TTC549 (cell line): ENCODE measurements around the gene MYMK.

Source experiments
- FAIRE-seq: peaks from 2 replicates; lab custom pipeline; 2012; peaks lifted over from hg19 to GRCh38; lab: Jason Lieb, UNC

MYMK gene

DNA sequence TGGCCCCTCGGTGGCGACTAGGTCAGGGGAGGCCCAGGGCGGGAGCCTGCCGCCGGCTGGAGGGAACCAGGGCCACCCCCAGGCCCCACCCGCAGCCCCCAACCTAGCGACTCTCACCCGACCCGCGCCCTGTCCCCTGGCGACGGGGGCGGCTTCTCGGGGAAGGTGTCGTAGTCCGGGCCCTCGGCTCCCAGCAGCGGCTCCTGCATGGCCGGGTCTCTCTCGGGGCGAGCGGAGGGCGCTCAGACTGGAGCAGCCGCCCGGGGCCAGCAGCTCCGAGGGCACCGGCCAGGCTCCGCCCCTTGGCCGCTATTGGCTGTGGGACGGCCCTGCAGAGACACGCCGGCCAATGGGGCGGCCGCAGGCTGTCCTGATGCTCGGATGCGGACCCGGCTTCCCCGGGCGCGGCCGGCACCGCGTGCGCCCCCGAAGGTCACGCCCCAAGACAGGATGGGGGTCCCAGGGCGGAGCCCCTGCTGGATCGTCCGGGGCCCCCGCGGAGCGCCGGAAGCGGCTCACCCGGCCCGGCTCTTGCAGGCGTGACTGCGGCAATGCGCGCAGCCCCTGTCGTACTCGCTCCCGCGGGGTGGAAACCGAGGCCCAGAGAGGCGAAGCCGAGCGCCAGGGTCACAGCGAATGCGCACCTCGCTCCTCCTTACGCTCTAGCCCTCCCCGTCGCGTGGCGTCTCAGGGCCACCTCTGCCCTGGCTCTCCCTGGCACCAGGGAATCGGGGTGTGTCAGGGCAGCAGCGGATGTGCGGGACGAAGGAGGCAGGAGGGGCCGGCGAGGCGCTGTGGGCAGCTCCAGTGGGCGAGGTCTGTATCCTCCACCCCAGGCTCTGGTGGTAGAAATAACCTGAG is 45.7 kb downstream of the MYMK start, which contains the start of gene SLC2A6:
SLC2A6 (minus strand) TSS at position 249 of the 861 bp plus-strand sequence; CDS start at position 209, 40 bp downstream.
- FAIRE-seq, result no peak

DNA sequence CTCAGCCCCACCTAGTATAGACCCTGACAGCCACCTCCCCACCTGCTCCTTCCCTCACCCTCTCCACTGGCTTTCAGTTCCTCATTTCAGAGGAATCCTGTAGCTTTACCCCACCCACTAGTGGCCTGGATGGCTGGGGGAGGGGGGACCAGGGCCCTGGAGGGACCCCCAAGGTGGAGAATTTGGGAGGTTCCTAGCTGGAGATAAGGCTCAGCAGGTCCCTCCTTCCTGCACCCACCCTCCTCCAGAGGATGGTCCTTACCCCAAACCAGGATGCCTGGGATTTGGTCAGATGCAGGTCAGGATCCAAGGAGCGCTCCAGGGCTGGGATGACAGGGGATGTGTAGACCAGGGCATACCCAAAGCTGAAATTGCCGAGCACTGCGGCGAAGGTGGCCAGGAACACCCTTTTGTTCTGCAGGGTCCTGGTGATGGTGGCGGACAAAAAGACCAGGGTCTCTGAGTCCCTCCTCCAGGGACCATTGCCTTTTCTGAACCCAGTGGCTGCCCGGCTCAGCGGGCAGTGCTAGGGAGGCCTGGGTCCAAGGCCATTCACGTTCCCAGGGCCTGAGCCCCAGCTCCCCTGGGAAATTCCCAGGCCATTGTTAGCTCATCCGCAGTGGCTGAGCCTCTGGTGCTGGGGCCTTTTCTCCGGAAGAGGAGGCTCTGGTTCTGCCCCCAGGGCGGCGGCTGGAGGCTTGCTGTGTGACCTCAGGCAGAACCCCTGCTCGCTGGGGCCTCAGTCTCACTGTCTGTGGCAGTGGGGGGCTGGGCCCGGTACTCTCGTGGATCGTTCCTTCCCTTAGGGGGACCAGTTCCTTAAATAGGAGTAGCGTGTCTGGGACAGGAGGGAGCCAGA is 46.5 kb downstream of the MYMK start:
- FAIRE-seq, result no peak

DNA sequence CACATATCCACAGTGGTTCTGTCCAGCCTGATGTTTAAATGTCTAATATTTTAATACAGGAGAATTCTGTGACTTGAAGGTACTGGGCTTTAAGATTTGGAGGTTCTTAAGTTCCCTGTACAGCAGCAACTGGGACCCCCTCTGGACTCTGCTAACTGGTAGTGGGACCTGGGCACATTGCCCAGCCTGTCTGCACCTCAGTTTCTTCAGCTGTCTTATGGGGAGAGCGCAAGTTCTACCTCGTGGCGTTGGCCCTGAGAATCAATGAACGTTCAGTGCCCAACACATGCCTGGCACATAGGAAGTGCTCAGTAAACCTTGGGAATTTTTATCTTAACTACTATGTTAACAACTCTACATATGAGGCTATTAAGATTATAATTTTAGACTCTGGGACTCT is 47.3 kb downstream of the MYMK start:
- FAIRE-seq, result no peak

DNA sequence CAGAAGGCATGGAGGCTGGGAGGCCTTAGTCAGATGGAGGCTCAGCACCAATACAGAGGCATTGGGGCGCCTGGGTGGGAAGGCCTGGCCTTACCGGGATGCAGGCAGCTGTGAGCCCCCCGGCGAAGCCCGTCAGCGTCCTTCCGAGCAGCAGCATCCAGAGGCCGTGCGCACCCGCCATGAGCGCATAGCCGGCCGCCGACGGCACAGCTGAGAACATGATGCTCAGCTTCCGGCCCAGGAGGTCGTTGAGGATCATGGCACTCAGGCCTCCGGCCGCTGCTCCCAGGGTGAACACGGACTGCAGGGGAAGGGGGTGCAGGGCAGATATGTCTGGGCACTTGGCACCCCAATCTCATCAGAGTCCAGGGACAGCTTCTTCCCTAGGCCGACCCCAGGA is 47.8 kb downstream of the MYMK start:
- no peak for FAIRE-seq

DNA sequence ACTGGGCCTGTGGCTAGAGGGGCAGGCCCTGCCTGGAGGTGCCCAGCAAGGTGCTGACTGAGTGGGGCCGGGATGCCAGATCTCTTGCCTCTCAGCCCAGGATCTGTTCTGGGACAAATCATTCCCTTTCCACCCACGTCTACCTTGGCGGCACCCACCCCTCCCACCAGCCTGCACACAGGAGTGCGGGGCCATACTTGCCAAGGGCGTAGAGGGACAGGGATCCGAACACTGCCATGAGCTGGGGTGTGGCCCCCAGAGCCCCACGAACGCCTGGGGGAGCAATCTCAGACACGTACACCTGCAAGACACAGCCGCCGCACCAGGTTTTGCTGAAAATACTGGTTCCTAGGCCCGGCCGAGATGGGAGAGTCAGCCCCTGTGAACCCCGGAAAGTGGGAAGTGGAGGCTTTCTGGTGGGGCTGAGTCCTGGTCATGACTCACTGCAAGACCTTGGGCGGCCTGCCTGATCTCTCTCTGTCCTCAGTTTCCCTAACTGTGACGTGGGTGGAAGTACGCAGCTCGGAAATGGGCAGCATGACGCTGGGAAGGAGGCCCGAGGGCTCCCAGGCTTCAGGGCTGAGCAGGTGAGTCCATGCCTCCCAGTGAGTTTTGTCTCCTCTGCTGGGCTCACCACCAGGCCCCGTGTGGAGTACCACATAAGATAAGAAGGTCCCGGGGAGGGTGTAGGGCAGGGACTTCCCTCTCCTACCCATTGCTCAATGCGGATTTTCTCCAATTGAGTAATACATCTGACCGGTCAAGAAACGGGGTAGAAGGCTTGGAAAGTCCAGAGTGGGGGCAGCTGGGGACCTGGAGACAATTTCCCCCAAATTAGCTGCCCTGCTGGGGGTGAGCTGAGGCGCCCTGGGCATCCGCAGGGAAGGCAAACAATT is 48.5 kb downstream of the MYMK start:
- no peak for FAIRE-seq

DNA sequence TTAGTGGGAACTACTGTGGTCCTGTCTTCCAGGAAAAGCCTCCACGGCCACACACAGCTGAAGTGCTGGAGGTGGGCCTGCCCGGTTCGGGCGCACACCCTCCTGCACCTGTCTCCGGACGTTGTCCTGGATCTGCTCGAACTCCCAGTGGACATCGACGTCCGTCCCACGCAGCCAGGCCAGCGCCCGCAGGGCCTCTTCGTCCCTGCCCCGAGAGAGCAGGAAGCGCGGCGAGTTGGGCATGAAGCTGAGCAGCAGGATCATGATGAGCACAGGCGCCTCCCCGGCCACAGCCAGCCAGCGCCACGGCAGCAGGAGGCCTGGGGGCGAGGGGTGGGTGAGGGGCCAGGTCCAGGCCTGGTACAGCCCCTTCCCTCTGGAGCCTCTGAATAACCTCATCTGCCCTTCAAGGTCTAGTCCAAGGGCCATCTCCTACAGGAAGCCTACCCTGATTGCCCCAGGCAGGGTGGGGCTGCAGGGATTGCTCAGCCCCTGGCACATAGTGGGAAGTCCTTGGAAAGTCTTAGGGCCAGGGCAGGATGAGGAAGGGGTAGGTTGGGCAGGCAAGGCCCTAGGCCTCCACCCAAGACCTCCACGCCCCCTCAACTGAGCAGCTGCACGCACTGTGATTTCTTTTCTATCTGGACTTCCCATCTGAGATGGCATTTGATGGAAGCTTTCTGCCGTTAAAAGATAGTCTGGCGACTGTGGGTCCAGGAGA is 49.3 kb downstream of the MYMK start:
- no peak for FAIRE-seq

DNA sequence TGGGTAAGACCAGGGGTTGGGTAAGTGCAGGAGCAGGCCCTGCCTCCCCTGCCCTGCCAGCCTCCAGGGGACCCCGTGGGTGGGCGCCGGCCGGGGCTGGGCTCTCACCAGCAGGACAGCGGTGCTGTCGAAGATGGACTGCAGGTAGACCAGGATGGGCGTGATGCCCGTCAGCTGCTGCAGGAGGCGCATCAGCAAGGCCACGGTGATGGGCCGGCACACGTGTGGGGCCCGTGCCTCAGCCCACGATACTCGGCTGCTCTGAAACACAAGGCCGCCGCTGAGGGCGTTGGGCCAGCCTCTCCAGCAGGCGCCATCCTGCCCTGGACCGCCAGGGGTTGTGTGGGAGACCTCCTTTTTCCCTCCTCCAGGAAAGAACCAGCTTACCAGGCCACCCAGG is 49.9 kb downstream of the MYMK start:
- no peak for FAIRE-seq

DNA sequence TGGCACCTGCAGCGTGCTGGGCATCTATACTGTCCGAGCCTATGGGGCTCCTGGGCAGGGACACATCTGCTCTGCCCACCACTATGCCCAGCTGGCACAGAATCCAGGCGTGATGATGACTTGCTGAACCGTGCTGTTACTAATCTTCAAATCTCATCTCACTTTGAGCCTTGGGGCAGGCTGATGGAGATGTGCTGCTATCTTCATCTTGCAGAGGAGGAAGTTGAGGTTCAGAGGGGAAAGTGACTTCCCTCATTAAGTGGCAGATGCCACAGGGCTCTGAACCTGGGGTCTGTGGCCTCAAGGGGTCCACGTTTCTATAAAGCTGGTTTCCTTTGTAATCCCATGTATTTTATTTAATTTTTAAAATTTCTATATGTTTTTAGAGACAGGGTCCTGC is 50.5 kb downstream of the MYMK start:
- no peak for FAIRE-seq

DNA sequence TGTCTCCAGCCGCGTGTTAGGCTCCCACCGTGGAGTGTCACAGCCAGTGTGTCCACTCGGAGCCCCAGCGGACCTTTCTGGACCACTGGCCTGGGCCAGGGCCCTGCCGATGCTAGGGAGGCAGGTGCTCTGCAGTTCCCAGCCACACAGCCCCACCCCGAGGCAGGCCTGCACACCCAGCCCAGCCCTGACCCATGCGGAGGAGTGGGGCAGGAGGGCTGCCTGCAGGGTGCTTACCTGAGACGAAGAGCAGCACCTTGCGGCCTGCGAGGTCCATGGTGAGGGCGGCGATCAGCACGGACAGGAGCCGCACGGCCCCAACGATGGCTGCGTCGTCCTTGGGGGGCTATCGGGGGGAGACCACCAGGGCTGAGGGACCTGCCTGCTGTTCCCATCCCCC is 51.0 kb downstream of the MYMK start:
- FAIRE-seq, result no peak

DNA sequence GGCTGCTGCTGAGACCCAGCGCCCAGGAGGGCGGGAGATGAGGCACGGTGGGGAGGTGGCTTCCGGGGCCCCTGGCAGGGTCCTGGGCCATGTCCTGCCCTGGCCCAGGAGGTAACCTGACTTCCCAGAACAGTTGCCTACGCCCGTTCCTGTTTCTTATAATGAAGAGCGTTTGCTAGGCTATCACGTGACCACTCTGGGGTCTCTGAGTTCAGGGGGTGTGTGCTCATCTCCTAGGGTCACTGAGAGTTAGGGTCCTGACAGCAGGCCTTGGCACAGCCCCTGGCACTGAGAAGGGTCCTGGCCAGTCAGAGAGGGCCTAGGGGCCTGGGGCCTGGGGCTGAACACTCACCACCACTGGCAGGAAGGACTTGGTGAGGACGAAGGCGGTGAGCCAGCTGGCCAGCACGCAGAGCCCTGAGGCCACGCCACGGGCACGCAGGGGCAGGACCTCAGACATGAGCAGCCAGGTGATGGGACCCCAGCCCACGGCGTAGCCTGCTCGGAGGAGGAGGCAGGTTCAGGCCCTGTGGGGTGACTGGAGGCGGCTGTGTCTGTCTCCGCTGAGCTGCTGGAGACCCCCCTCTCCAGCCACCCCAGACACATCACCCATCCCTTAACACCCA is 51.9 kb downstream of the MYMK start:
- no peak for FAIRE-seq

DNA sequence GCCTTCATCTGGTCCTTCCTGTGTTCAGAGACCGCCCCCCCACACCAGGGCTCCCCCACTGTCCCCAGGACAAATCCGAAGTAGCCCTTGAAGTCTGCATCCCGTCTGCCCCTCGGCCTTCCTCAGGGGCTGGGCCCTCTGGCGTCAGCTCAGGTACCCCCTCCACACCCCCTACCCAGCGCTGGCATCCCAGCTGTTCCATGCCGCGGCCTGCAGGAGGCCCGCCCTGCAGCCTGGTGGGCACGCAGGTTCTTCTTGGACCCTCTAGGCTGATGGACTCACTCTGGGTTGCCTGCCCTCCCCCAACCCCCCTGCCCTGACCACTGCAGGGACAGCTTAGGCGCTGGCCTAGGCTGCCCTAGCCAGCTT is 52.5 kb downstream of the MYMK start:
- no peak for FAIRE-seq

DNA sequence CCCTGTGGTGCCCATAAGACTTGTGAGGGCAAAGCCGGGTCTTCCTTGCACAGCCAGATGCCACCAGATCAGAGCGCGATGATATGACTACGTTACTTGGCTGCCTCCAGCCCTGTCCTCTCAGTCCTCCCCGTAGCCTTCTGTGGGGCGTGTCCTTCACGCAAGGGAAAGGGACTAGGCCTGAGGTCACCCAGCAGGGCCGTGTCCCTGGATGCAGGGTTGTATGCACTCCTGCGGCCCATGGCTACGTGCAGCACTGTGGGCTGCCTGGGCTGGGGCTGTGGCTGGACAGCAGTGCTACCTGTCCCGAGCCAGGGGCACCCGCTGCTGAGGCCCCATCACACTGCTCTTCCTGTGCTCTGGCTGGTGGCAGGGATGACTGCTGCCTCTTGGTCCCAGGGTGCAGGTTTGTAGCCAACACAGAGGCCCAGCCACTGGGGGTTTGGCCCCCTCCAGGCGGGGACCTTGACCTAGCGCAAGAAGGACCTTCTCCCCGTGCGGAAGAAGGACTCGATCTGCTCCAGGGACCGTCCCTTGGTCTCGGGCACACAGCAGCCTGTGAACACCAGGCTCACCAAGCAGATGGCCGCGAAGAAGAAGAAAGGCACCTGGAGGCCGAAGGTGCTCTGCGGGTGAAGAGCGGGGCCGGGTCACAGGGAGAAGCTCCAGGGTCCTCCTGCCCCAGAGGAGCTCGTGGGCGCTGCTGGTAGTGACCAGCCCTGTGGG is 53.0 kb downstream of the MYMK start:
- FAIRE-seq, result no peak

DNA sequence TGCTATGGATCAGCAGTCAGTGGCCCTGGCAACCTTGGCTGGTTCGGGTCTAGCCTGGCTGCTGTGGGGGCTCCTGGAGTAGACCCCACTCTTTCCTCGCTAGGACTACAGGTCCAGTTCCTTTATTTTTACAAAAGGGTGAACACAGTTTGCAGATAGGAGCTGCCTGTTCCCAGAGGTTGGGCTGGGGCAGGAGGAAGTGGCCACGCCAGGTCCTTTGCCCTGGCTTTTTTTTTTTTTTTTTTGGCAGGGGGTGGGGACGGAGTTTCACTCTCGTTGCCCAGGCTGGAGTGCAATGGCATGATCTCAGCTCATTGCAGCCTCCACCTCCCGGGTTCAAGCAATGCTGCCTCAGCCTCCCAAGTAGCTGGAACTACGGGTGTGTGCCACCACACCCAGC is 53.8 kb downstream of the MYMK start:
- FAIRE-seq, result no peak

DNA sequence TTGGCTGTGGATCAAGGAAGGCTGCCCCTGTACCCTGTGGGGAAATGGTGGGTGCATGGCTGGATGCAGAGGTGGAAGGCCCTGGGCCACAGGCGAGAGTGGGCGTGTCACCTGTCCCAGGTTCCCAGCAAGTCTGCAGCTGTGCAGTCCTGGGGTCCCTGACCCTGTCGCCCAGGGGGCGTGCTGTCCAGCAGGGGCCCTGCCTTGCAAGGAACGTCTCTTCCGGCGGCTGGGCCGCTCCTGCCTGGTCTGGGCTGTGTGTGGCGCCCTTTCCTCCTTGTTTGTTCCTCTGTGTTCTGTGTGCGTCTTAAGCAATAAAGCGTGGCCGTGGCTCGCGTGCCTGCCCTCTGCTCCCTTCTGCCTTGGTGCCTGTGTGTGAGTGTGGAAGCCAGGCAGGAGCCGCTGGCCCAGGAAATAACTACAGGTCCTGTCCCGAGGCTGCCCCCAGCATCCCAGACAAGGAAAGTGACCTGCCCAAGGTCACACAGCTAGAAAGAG is 54.3 kb downstream of the MYMK start:
- FAIRE-seq, result no peak

DNA sequence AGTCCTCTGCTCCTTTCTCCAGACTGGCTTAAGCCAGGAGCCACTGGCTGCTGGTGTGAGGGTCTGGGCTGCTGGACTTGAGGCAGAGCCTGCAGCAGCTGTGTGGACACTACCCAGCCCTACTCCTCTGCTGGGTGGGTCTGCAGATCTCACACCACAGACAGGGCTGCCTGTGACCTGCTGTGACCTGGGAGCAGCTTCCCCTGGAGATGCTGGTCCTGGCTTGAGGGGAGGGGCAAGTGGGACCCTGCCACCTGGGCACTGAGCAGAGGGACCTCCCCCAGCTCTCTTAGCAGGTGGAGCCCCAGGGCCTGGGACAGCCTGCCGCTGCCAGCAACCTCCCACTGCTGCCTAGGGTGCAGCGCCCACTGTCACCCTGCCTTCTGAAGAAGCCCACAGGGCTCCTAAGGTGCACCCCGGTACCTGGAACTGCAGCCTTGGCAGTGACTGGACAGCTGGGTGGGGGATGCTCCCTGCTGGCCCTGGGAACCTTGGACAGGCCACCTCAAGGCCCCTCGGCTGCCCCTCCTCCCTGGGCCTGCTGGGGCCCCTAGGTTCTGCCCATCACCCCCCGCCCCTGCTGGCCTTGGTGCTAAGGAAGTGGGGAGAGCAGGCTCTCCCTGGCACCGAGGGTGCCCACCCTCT is 55.9 kb downstream of the MYMK start:
- FAIRE-seq, result no peak

DNA sequence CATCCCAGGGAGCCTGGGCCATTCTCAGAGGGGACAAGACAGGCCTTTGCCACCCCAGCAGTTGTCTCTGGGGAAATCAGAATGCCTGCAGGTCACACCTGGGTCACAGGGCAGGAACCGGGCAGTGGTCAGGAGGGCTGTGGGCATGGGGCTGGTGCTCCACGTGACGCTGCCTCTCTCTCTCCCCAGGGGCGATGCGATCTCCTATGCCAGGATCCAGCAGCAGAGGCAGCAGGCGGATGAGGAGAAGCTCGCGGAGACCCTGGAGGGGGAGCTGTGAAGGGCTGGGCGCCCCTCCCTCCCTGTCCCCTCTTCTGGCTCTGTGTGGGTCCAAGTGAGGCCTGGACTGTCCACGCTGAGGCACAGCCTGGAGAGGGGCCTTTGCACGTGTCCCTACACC is 56.4 kb downstream of the MYMK start:
- no peak for FAIRE-seq

DNA sequence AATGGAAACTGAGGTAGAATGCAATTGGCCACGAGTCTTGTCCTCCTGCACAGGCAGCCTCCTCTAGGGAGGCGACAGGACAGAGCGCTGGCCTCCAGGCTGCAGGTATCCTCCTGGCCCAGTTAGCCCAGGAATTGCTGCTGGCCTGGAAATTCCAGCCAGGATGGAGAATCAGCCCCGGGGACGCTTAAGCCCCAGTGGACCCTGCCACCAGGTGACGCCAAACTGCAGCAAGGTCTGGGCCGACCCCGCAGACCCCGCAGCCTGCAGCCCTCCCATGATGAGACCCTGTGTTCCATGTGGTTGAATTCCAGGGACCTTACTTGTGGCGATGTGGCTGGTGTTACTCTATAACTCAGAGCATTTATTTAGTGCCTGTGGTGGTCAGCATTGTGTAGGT is 57.7 kb downstream of the MYMK start:
- FAIRE-seq, result no peak

DNA sequence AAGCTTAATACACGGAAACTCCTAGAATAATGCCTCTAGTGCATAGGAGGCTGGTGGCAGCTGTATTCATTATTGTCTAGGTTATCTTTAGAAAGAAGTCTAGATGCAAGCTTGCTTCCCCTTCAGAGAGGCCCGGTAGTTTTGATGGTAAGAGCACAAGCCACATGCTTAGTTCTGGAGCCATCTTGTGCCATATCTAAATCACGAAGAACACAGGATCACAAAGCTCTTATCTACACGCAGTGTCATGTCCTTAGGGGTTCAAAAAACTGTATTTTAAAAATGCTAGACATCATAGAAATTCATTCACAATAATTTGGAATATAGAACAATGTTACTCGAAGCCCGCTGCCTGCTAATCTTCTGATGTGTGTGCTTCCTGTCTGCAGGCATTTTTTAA is 58.8 kb downstream of the MYMK start:
- no peak for FAIRE-seq

DNA sequence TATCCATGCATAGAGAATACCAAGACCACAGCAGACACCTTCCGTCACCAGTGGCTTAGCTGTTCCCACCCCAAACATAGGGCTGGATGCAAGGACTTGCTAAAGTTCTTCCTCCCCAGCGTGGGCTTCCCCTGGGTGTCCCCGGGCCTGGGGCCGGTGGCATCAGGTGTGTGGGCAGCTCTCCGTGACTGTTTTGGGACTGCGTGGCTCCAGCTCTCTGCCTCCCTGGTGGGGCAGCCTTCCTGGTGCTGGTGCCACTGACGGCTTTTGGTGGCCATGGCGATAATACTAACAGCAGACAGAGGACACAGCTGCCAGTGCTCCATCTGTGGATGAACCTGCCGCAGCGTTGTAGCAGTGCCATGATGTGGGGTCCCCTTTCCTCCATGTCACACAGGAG is 60.1 kb downstream of the MYMK start:
- no peak for FAIRE-seq
